Neural cell (in vitro differentiated cells): Measurements from ENCODE around the gene B3GALNT2. TPM values are rescaled to one million over a fixed set of nuclear protein-coding genes. Genes with fewer than 3 reads are reported as not detected.

Experiments
- H2AFZ ChIP-seq: fragments of 200-600, 300-800 bp; sonication (generic), shearing (Covaris generic); 2 replicates; pipeline ENCODE4 v1.6.0; 2014; ENCODE audit warnings: low read depth, mild to moderate bottlenecking, antibody characterized with exemption, low read length, moderate library complexity
- H3F3A ChIP-seq: fragments of 200-600 bp; shearing (Covaris generic); 2 replicates; pipeline ENCODE4 v1.6.1; 2016; ENCODE audit warnings: mild to moderate bottlenecking, moderate library complexity, mixed read lengths, antibody characterized with exemption, low read length; ENCODE audit not compliant: insufficient read depth, poor library complexity, severe bottlenecking
- H3K27ac ChIP-seq: fragments of 200-600, 300-800 bp; sonication (generic), shearing (Covaris generic); 2 replicates; pipeline ENCODE4 v1.5.1; 2014; ENCODE audit warnings: mild to moderate bottlenecking, low read length, moderate library complexity
- H3K27me3 ChIP-seq: fragments of 300-800, 200-600 bp; sonication (generic), shearing (Covaris generic); 2 replicates; pipeline ENCODE4 v1.6.0; 2014; ENCODE audit warnings: mild to moderate bottlenecking, low read depth, low read length, moderate library complexity; ENCODE audit not compliant: insufficient read depth
- H3K36me3 ChIP-seq: fragments of 300-800, 200-600 bp; sonication (generic), shearing (Covaris generic); 2 replicates; pipeline ENCODE4 v1.5.1; 2014; ENCODE audit warnings: mild to moderate bottlenecking, antibody characterized with exemption, low read length, moderate library complexity; ENCODE audit not compliant: insufficient read depth
- H3K4me2 ChIP-seq: fragments of 300-800, 200-600 bp; sonication (generic), shearing (Covaris generic); 2 replicates; pipeline ENCODE4 v1.6.0; 2014; ENCODE audit warnings: mild to moderate bottlenecking, low read length
- H3K4me3 ChIP-seq: fragments of 300-800, 200-600 bp; sonication (generic), shearing (Covaris generic); 2 replicates; pipeline ENCODE4 v1.5.1; 2014; ENCODE audit warnings: mild to moderate bottlenecking, low read length, moderate library complexity
- H3K79me2 ChIP-seq: fragments of 200-600 bp; shearing (Covaris generic); replicated peaks from 2 replicates; pipeline ENCODE4 v1.6.0; 2014; ENCODE audit warnings: mild to moderate bottlenecking, low read length, moderate library complexity; ENCODE audit not compliant: insufficient read depth
- H3K9ac ChIP-seq: fragments of 300-800, 200-600 bp; sonication (generic), shearing (Covaris generic); 2 replicates; pipeline ENCODE4 v1.6.1; 2016; ENCODE audit warnings: mild to moderate bottlenecking, low read length, mixed read lengths
- H3K9me2 ChIP-seq: fragments of 200-600 bp; shearing (Covaris generic); 2 replicates; pipeline ENCODE4 v1.6.1; 2016; ENCODE audit warnings: mild to moderate bottlenecking, low read length, mixed read lengths; ENCODE audit not compliant: insufficient read depth
- H3K9me3 ChIP-seq: fragments of 200-600, 300-800 bp; sonication (generic), shearing (Covaris generic); 2 replicates; pipeline ENCODE4 v1.6.1; 2016; ENCODE audit warnings: mild to moderate bottlenecking, mixed run types, low read length, moderate library complexity, mixed read lengths
- H4K20me1 ChIP-seq: fragments of 200-600 bp; shearing (Covaris generic); 2 replicates; pipeline ENCODE4 v1.6.1; 2016; ENCODE audit warnings: mild to moderate bottlenecking, mixed run types; ENCODE audit not compliant: insufficient read depth
- CTCF ChIP-seq: fragments of 450-650 bp; IDR thresholded peaks from 2 replicates; pipeline ENCODE4 v1.5.1; 2014; ENCODE audit warnings: antibody characterized with exemption, mild to moderate bottlenecking, moderate library complexity; ENCODE audit not compliant: poor library complexity, severe bottlenecking
- EP300 ChIP-seq: fragments of 450-650 bp; conservative IDR thresholded peaks from 2 replicates; pipeline ENCODE4 v1.6.1; 2014; ENCODE audit warnings: antibody characterized with exemption, mild to moderate bottlenecking, moderate library complexity; ENCODE audit not compliant: poor library complexity, severe bottlenecking
- EZH2 ChIP-seq: fragments of 200-600, 300-800 bp; shearing (Covaris generic), sonication (generic); IDR thresholded peaks from 2 replicates; pipeline ENCODE4 v1.6.1; 2014; ENCODE audit warnings: antibody characterized with exemption, low read length, borderline replicate concordance, mild to moderate bottlenecking; ENCODE audit not compliant: insufficient read depth, poor library complexity, severe bottlenecking
- MXI1 ChIP-seq: fragments of 450-650 bp; conservative IDR thresholded peaks from 2 replicates; pipeline ENCODE4 v1.6.1; 2014; ENCODE audit warnings: antibody characterized with exemption, mild to moderate bottlenecking; ENCODE audit not compliant: poor library complexity, severe bottlenecking
- POLR2AphosphoS5 ChIP-seq: IDR thresholded peaks from 2 replicates; pipeline ENCODE4 v1.6.1; 2012
- RAD21 ChIP-seq: fragments of 450-650 bp; conservative IDR thresholded peaks from 2 replicates; pipeline ENCODE4 v1.6.1; 2014; ENCODE audit warnings: antibody characterized with exemption, mild to moderate bottlenecking, moderate library complexity
- SMC3 ChIP-seq: fragments of 450-650 bp; conservative IDR thresholded peaks from 2 replicates; pipeline ENCODE4 v1.6.1; 2014; ENCODE audit warnings: antibody characterized with exemption, mild to moderate bottlenecking, moderate library complexity; ENCODE audit not compliant: poor library complexity
- TAF1 ChIP-seq: IDR thresholded peaks from 2 replicates; pipeline ENCODE4 v1.6.1; 2012; ENCODE audit warnings: low read depth
- polyA plus RNA-seq: library from polyadenylated mRNA; depleted of rRNA; stranded (reverse); fragments of >200 nt; gene quantifications from 2 replicates; pipeline ENCODE4 v1.2.3, GENCODE V29; 2014
- TF ChIP-seq, protein P1 (sequence below): IDR thresholded peaks from 2 replicates; pipeline ENCODE4 v1.6.1; 2012; ENCODE audit warnings: borderline replicate concordance

B3GALNT2 gene
- polyA plus RNA-seq, 1 donor from 2014 or later, result 29.0 TPM

DNA sequence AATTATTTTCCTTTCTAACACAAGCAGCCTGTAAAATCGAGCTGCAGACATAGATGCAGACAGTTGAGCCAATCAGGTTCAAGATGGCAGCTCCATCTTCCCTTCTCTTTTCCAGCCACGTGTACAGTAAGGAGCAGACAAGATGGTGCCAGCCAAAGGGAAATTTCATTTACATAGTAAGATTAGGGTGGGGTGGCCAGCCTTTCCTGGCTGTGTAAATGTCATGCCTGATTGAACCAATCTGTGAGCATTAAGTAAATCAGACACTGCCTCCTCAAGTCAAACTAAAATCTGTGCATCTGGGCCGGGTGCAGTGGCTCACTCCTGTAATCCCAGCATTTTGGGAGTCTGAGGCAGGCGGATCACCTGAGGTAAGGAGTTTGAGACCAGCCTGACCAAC is 76.8 kb downstream of the B3GALNT2 start:
- Histone ChIP-seq H3F3A (no peaks in the 10 kb centered on the region), H2AFZ (no peak overlapping the region), H3K27me3 (no peaks in the 10 kb centered on the region), H3K36me3 (no peaks in the 10 kb centered on the region), H3K79me2 (no peaks in the 10 kb centered on the region), H3K4me3 (no peak overlapping the region), H3K9me2 (no peaks in the 10 kb centered on the region), H3K4me2 (no peak overlapping the region), H4K20me1 (no peaks in the 10 kb centered on the region), H3K27ac (no peak overlapping the region), H3K9ac (no peak overlapping the region), H3K9me3 (no peaks in the 10 kb centered on the region)
- TF ChIP-seq SMC3 (no peak), CTCF (no peak), EP300 (no peak), RAD21 (no peak), POLR2AphosphoS5 (no peak), TAF1 (no peak), MXI1 (no peak), EZH2 (no peak)
- TF ChIP-seq, protein P1, sequence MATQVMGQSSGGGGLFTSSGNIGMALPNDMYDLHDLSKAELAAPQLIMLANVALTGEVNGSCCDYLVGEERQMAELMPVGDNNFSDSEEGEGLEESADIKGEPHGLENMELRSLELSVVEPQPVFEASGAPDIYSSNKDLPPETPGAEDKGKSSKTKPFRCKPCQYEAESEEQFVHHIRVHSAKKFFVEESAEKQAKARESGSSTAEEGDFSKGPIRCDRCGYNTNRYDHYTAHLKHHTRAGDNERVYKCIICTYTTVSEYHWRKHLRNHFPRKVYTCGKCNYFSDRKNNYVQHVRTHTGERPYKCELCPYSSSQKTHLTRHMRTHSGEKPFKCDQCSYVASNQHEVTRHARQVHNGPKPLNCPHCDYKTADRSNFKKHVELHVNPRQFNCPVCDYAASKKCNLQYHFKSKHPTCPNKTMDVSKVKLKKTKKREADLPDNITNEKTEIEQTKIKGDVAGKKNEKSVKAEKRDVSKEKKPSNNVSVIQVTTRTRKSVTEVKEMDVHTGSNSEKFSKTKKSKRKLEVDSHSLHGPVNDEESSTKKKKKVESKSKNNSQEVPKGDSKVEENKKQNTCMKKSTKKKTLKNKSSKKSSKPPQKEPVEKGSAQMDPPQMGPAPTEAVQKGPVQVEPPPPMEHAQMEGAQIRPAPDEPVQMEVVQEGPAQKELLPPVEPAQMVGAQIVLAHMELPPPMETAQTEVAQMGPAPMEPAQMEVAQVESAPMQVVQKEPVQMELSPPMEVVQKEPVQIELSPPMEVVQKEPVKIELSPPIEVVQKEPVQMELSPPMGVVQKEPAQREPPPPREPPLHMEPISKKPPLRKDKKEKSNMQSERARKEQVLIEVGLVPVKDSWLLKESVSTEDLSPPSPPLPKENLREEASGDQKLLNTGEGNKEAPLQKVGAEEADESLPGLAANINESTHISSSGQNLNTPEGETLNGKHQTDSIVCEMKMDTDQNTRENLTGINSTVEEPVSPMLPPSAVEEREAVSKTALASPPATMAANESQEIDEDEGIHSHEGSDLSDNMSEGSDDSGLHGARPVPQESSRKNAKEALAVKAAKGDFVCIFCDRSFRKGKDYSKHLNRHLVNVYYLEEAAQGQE, result no peak

DNA sequence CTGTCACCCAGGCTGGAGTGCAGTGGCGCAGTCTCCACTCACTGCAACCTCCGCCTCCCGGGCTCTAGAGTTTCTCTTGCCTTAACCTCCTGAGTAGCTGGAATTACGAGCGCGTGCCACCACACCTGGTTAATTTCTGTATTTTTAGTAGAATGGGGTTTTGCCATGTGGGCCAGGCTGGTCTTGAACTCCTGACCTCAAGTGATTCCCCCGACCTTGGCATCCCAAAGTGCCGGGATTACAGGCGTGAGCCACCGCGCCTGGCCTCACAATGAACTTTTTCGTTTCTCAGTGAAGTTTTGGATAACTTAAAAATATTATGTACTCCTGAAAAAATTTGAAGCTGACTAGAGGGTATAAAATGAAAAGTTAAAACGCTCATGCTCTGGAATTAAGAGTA is 77.6 kb downstream of the B3GALNT2 start:
- H4K20me1 ChIP-seq, result no peaks in the 10 kb centered on the region
- no peaks in the 10 kb centered on the region for H3K27me3 ChIP-seq
- no peaks in the 10 kb centered on the region for H3K79me2 ChIP-seq
- no peak overlapping the region for H3K4me2 ChIP-seq
- H3F3A ChIP-seq, result no peaks in the 10 kb centered on the region
- H3K9me2 ChIP-seq, result no peaks in the 10 kb centered on the region
- H2AFZ ChIP-seq, result no peak overlapping the region
- H3K36me3 ChIP-seq, result no peaks in the 10 kb centered on the region
- no peaks in the 10 kb centered on the region for H3K9me3 ChIP-seq
- H3K27ac ChIP-seq, result no peak overlapping the region
- TF ChIP-seq, protein P1, result no peak
- TF ChIP-seq POLR2AphosphoS5 (no peak), CTCF (no peak), SMC3 (no peak), TAF1 (no peak), RAD21 (no peak), EP300 (no peak), EZH2 (no peak), MXI1 (no peak)
- no peak overlapping the region for H3K9ac ChIP-seq
- H3K4me3 ChIP-seq, result no peak overlapping the region
